HG03439 (cell line): ENCODE data around the gene SERGEF.

ENCODE experiments used
- ATAC-seq: cut with Tn5 transposase; IDR thresholded peaks from one replicate; pipeline ENCODE4 v1.9.1; 2021; ENCODE audit warnings: mild to moderate bottlenecking, moderate library complexity; ENCODE audit not compliant: unreplicated experiment

SERGEF gene

DNA sequence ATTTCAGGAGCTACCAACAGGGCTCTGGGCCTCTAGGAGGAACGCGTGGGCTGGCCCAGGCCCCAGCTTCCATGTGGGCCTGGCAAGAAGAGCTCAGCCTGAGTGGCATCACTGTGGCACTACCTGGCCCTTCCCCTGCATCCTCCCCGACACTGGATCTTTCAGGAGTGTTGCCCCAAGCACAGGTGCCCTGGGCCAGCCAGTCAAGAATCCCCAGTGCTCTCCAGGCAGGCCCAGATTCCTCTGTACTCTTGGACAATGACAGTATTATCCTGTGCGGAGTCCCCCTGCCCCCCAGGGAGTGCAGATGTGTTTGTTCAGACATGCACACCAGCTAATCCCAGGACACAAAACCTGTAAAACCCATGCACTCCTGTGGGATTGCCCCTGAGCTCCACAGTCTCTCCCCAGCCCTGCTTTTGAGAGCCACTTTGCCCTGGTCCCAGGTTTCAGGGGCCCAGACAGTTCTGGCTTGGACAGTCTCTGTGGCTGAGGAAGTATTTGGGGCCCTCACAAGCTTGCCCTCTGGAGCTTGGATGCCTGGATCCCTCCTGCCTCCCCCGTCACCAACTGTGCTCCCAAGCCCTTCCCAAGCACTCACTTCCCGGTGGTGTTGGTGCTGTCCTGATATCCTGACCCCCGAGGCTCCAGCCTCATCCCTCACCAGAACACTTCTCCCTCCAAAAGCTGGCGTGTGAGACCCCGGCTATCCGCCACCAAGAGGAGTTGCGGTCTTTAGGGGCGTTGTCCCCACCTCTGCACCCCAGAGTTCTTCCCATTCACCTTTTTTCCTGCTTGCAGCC is 238.4 kb downstream of the SERGEF start:
- no peak for ATAC-seq

GRCh38 chr11:17773674-17774073 is 239.2 kb downstream of the SERGEF start:
- no peak for ATAC-seq

DNA sequence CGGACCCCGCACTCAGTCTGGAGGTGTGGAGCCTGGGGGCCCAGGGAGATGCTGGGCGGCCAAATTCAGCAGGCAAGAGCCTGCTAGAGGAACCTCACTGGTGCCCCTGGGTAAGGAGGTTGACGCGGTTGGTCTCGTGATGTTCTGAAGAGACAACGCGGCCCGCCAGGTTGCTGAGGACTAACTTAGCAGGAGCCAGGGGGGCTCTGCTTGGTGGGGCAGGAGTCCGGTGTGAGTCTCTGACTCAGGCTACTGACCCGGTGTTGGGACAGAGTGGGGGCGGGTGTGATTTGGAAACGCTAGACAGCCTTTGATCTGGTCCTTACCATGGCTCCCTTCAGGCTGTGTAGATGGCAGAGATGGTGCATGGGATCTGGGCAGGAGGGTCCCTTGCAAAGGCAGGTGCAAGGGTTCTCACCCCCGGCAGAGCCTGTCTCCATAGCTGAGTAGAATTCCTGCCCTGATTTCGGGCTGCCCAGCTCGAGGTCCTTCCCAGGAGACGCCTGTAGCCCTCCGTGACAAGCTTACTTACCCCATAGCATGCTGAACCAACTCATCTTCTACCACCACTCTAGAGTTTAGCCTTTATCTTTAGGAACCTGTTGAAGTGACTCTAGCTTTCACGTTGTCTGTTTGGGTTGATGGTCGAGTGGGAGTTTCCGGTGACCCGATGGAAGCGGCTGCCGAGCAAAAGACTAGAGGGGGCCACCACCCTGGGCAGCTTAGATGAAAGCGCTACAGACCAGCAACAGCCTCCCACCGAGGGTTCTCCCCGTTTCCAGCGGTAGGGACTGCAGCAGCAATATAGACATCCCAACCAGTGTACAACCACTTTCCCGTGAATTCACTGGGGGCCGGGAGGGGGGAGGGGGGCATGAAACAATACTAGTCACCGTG is 239.9 kb downstream of the SERGEF start:
- ATAC-seq = no peak

DNA sequence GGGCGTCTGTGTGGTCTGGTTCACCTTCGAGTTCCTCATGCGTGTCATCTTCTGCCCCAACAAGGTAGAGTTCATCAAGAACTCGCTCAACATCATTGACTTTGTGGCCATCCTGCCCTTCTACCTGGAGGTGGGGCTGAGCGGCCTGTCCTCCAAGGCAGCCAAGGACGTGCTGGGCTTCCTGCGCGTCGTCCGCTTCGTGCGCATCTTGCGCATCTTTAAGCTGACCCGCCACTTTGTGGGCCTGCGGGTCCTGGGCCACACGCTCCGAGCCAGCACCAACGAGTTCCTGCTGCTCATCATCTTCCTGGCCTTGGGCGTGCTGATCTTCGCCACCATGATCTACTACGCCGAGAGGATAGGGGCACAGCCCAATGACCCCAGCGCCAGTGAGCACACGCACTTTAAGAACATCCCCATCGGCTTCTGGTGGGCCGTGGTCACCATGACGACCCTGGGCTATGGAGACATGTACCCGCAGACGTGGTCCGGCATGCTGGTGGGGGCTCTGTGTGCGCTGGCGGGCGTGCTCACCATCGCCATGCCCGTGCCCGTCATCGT is 240.9 kb downstream of the SERGEF start:
- no peak for ATAC-seq

DNA sequence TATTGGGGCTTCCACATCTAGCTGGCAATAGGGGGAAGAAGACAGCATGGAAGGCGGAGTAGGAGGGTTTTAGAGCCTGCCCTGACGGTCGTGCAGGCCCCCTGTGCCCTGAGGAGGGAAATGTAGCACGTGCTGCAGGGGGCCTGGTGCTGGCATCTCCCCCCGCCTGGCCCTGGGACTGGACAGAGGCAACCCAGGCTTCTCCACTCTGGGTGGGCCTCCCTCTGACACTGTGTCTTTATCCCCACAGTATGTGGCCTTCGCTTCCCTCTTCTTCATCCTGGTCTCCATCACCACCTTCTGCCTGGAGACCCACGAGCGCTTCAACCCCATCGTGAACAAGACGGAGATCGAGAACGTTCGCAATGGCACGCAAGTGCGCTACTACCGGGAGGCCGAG is 241.4 kb downstream of the SERGEF start:
- no peak for ATAC-seq

GRCh38 chr11:17770917-17771316 is 241.9 kb downstream of the SERGEF start:
- ATAC-seq = no peak

DNA sequence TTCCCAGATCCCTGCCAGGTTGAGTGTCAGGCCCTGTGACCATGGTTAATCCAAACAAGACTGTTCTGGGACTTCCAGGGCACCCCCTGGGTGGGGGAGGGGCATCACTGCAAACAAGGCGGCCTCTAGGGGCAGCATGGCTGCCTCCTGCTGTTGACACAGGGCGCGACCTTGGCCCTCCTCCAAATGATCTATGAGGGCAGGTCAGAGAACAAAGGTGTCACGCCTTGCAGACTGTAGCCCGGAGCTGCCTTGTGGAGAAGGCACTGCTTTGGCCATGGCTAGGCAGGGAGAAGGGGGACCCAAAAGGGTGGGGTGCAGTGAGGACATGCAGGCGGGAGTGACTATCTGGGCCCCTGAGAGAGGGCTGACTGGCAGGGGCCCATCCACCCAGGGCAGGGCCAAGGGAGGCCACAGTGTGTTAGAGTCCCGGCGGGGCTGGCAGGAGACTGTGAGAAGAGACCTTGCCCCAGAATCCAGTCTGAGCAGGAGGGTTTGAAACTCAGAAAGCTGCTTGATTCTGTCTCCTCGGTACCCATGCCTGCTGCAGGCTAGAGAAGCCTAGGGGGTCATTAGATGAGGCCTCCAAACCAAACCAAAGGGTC is 242.7 kb downstream of the SERGEF start:
- no peak for ATAC-seq

- ATAC-seq = no peak
These were observed 243.6 kb downstream of the SERGEF start for GRCh38 chr11:17769218-17769617.

DNA sequence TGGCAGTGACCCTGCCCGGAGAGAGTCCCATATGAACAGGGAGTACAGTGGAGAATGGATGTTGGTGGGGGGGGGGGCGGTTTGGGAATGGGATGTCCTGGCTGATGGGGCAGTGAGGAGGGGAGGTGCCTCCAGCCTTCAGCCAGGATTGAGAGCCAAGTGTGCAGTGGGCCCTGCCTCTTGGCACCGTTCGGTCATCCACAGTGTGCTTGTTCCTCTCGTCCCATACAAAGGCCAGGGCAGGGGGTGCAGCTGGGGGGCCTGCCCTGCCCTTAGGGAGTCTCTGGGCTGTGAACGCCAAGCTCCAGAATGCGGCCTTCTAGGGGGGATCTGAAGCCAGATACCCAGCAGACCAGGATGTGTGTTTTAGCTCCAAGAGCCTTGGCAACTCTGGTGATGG is 244.3 kb downstream of the SERGEF start:
- no peak for ATAC-seq

GRCh38 chr11:17767914-17768313 is 244.9 kb downstream of the SERGEF start:
- no peak for ATAC-seq

DNA sequence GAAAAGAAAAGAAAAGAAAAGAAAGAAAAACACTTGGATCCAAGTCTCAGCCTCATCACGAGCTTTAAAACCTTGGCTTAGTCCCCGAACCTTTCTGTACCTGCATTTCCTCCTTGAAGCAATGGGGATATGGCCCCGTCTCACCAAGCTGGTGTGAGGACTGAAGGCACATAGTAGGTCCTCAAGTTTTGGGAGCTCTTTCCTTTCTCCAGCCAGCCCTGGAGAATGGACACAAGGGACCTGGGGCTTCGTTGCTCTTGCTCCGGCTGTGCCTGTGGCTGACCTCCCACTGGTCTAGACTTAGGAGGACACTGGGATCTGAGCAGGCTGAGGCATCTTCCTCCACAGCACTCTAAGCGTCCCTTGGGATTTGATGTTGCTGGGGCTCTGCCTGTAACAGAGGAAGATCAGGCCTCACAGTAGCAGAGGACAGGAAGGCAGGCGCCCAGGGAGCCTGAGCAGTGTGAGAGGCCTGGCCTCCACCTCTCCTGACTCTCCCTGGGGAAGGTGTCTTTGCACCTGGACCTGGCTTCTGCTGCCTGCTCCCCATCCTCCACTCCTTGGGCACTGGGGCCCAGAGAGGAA is 245.5 kb downstream of the SERGEF start:
- ATAC-seq = no peak

GRCh38 chr11:17766590-17766989 is 246.3 kb downstream of the SERGEF start:
- no peak for ATAC-seq

- ATAC-seq = no peak
These were observed 246.8 kb downstream of the SERGEF start for GRCh38 chr11:17766073-17766359.

GRCh38 chr11:17765356-17766072 is 247.3 kb downstream of the SERGEF start:
- no peak for ATAC-seq

DNA sequence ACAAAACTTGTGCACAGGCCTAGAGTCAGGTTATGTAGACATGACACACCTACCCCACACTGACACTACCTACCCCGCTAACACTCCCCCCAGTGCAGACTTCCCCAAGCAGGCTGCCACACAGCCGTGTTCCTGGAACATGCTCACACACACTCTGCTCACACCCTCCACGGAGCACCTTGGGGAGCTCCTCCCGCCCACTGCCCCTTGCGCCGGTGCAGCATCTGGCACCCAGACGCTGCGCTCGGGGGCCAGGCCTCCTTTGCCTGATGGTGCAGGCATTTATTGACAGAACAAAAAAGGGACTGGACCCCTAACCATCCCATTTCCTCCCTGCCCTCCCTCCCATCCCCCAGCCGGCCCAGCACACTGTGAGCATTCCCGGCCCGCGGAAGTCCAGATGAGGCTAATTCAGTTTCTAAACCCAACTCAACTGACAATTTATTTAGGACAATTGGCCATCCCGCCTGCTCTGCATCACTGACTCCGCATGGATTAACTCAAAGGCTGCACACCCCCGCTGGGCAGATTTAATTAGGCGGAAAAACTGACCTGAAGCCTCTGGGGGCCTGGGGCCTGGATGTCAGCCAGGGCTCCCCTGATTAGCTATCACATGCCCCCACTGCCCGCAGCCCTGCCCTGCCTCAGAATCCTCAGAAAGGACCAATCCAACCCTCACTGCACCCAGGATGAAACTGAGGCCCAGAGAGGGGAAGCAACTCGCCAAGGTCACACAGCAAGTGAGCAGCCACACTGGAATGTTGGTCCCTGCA is 248.2 kb downstream of the SERGEF start:
- ATAC-seq = no peak

GRCh38 chr11:17763703-17764102 is 249.1 kb downstream of the SERGEF start:
- no peak for ATAC-seq

DNA sequence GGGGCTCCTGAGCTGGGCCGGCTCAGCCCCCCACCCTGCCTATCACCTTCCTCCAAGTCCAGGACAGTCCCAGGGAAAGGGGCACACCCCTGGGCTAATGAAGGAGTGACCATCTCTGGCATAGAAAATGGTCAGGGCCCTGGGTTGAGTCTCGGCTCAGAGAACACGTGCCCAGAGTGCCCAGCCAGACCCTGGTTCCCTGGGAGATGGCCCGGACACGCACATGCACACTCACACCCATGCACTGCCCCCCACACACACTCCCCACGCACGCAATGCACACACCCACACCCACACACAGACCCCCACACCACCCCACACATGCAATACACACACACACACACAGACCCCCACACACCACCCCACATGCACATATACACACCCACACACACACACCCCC is 249.6 kb downstream of the SERGEF start:
- ATAC-seq = no peak

DNA sequence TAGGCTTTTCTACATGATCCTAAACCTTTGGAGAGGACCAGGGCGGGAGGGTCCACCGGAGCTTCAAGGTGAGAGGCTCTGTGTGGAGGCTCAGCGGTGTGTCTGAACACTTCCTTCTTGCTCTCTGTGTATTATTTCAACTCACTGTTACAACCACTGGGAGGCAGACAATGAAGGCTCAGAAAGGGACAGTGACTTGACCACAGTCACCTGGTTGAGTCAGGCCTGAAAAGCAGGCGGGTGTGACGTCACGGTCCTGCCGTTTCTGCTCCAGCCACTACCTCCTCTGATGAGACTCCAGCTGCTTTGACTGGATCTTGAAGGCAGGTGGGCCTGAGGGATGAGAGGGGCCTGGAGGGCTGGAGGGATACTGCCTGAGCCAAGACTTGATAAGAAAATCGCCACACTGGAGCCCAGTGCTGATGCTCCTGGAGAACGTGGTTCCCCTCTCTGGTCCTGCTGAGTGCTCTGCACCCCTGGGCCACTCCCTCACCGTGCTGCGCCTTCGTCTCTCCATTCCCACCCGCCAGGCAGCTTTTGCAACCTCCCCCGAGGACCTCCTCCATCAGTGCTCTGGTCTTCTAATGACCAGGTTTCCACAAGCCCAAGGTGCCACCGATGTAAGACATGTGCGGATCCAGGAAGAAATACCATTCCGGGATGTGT is 250.4 kb downstream of the SERGEF start:
- peak; percentile 52 for ATAC-seq
